Measurements from ENCODE around the gene NLRP6.
A peak's percentile ranks its signal among the peaks of the same experiment; 100 is the strongest.
"Not testable (repeated sequence)": the region's sequence is repeated elsewhere in the genome, so short reads cannot be mapped to it uniquely, and the experiment has no call there.

NLRP6 gene

GRCh38 chr11:256952-257737 lies 21.1 kb upstream of the NLRP6 start:
- DNase-seq = no peak

- DNase-seq = no peak
These were observed 20.3 kb upstream of the NLRP6 start for GRCh38 chr11:257766-258493.

GRCh38 chr11:259413-259812 lies 18.8 kb upstream of the NLRP6 start:
- no peak for DNase-seq

- no peak for DNase-seq
These were observed 16.6 kb upstream of the NLRP6 start for GRCh38 chr11:261624-262023.

GRCh38 chr11:266676-267439 lies 11.3 kb upstream of the NLRP6 start:
- no peak for DNase-seq

GRCh38 chr11:267491-267994 lies 10.7 kb upstream of the NLRP6 start:
- peak; percentile 56 for DNase-seq

GRCh38 chr11:268716-269145 lies 9.5 kb upstream of the NLRP6 start:
- not testable (repeated sequence) for DNase-seq

- DNase-seq = no peak
These were observed 8.9 kb upstream of the NLRP6 start for GRCh38 chr11:269146-269890.

- DNase-seq = no peak
These were observed 7.5 kb upstream of the NLRP6 start for GRCh38 chr11:270451-271318.

GRCh38 chr11:271319-271715 lies 6.9 kb upstream of the NLRP6 start:
- no peak for DNase-seq

- no peak for DNase-seq
These were observed 5.8 kb upstream of the NLRP6 start for GRCh38 chr11:272195-272930.

GRCh38 chr11:272931-273198 lies 5.3 kb upstream of the NLRP6 start:
- DNase-seq = no peak

GRCh38 chr11:276219-276618 lies 2.0 kb upstream of the NLRP6 start:
- no peak for DNase-seq

- peak; percentile 15 for DNase-seq
These were observed 1.1 kb downstream of the NLRP6 start for GRCh38 chr11:279040-279965.

- DNase-seq = peak; percentile 49
These were observed 1.9 kb downstream of the NLRP6 start for GRCh38 chr11:279966-280705.

GRCh38 chr11:280706-281485 lies 2.7 kb downstream of the NLRP6 start:
- peak; percentile 33 for DNase-seq

- DNase-seq = no peak
These were observed 3.4 kb downstream of the NLRP6 start for GRCh38 chr11:281486-282161.

- no peak for DNase-seq
These were observed 4.0 kb downstream of the NLRP6 start for GRCh38 chr11:282171-282570.
